NCI-H510A treated with DMSO at 0.1 percent for 48 hours (cell line): ENCODE measurements around the gene HLCS.
"Not testable (repeated sequence)": the region's sequence is repeated elsewhere in the genome, so short reads cannot be mapped to it uniquely, and the experiment has no call there.

Source experiments
- DNase-seq: peaks from one replicate; lab custom pipeline; 2025; lab: John Stamatoyannopoulos, UW

HLCS gene

GRCh38 chr21:36955783-36956182 is 10.7 kb downstream of the HLCS start:
- DNase-seq, result no peak

GRCh38 chr21:36952331-36952730 is 14.1 kb downstream of the HLCS start:
- not testable (repeated sequence) for DNase-seq

GRCh38 chr21:36949171-36950141 is 17.0 kb downstream of the HLCS start:
- no peak for DNase-seq

GRCh38 chr21:36948686-36949085 is 17.8 kb downstream of the HLCS start:
- no peak for DNase-seq

GRCh38 chr21:36946949-36947356 is 19.5 kb downstream of the HLCS start:
- DNase-seq, result no peak

GRCh38 chr21:36945496-36946138 is 20.9 kb downstream of the HLCS start:
- DNase-seq, result no peak

- no peak for DNase-seq
Measured at GRCh38 chr21:36936361-36937135, 29.9 kb downstream of the HLCS start.

GRCh38 chr21:36934864-36935420 is 31.5 kb downstream of the HLCS start:
- no peak for DNase-seq

- DNase-seq, result no peak
Measured at GRCh38 chr21:36932161-36932816, 34.2 kb downstream of the HLCS start.

GRCh38 chr21:36929622-36930021 is 36.8 kb downstream of the HLCS start:
- no peak for DNase-seq

- DNase-seq, result no peak
Measured at GRCh38 chr21:36928960-36929359, 37.5 kb downstream of the HLCS start.

- DNase-seq, result peak; percentile 63
Measured at GRCh38 chr21:36927719-36928117, 38.8 kb downstream of the HLCS start.

- DNase-seq, result no peak
Measured at GRCh38 chr21:36926989-36927718, 39.3 kb downstream of the HLCS start.

GRCh38 chr21:36923270-36923669 is 43.2 kb downstream of the HLCS start:
- DNase-seq, result no peak

- no peak for DNase-seq
Measured at GRCh38 chr21:36922861-36923260, 43.6 kb downstream of the HLCS start.

- no peak for DNase-seq
Measured at GRCh38 chr21:36918291-36918690, 48.2 kb downstream of the HLCS start.

GRCh38 chr21:36917471-36918158 is 48.9 kb downstream of the HLCS start:
- DNase-seq, result no peak

GRCh38 chr21:36916718-36917117 is 49.8 kb downstream of the HLCS start:
- DNase-seq, result no peak

- DNase-seq, result no peak
Measured at GRCh38 chr21:36915696-36916245, 50.7 kb downstream of the HLCS start.
